Measurements from ENCODE around the gene KCND3.

Gene KCND3

DNA sequence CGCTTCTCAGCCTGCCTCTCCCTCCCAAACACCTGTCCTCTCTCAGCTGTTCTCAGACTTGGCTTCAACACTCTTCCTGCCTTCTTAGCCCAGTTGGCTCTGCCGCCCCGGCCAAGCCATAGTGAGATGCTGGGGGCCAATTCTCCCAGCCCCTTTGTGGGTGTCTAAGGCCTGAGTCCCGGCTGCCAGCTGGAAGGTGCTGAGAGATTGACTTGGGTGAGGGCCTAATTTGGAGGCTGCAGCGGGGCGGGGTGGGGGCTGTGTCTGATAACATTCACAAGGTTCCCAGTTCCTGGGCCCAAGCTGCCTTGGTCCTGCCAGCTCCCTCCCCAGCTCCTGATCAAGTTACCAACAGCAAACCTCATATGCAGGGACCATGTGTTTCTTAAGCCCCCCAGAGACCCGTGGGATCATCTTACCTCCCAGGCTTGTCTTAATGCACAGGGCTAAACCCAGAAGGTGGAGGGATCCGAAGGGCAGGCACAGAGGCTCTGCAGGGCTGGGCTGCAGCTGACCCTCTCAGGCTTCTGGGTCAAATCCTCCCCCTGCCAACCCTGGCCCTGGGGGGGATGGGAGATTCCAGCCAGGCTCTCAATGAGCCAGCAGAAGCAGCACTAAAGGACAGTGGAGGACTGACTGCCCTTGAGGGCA is 260.1 kb downstream of the KCND3 start:
- DNase-seq (ENCODE audit: low read depth) = no peak

DNA sequence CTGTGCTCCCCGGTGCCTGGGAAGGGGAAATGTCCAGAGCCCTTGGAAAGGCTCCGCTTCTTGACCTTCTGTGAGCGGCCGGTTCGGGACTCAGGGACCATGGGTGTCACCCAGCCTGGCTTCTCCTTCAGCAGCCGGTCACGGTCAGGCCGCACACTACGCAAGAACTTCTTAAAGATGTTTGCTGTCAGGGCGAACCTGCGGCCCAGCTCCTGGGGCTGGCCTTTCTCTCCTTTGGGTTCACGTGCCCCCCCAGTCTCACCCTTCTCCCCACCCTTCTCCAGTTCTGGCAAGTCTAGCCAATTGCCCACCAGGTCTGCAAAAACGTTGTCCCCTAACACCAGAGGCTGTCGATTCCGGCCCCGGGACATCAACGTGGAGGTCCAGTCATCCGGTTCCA is 262.4 kb downstream of the KCND3 start:
- DNase-seq (ENCODE audit: low read depth) = no peak

DNA sequence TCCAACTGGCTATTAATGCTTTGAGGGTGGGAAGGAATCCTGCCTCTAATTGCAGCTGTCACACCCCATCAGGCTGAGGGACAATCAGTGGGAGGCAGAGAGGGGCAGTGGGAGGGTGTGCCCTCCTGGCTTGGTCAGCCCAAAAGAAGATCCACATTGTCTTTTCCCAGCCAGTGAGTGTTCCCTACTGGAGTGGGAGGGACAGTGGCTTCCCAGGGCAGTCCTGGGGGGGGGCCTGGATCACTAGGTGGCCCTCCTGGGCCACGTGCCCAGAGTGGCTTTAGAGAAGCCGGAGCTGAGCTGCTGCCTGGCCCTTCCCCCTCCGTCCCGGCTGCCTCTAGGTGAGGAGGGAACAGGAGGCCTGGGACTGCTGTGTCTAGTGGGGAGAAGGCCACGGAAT is 264.3 kb downstream of the KCND3 start:
- DNase-seq (ENCODE audit: low read depth) = no peak

DNA sequence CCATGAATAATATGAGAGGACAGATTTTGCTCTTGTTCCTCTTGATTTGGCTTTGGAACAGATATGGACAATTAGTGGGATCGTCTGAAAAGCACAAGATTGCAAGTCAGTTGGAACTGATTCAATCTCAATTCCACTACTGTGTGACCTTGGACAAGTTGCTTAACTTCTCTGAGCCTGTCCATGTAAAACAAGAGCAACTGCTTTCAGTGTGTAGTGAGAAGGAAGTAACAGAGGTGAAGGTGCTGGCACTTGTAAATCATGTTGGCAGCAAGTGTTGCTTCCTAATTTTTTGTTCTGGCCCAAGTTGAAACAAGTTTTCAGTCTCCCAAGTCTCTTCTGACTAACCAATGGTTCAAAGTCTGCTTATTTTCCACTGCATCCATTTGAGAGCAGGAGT is 265.6 kb downstream of the KCND3 start:
- no peak for DNase-seq (ENCODE audit: low read depth)

DNA sequence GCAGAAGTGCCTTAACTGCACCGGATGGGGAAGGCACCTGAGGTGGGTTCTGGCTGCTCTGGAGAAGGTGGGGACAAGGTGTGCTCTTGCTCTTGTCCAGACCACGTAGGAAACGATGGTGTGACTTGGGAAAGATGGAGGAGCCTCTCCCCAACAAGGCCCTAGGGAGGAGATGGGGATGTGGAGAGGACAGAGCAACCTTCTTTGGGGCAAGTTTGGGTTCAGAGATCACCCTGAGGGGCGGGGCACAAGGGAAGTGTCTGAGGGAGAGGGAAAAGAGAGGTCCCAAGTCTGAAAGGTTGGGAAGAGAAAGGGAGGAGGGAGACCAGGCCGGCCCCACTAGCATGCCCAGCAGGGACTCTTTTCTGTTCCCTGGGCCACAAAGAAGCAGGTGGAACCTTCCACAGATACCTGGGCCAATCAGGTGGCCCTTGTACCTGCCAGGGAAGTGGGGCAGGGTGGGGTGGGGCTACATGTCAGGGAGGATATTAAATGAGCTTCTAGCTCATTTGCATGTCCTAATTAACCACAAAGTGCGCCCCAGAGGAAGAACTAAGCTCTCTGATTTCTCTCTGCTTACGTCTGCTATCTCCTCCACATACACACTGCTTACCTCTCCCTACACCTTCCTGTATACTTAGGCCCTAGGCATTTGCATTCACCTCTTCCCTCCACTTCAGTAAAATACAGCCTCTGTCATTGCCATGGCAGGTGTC is 266.2 kb downstream of the KCND3 start:
- DNase-seq (ENCODE audit: low read depth) = no peak

DNA sequence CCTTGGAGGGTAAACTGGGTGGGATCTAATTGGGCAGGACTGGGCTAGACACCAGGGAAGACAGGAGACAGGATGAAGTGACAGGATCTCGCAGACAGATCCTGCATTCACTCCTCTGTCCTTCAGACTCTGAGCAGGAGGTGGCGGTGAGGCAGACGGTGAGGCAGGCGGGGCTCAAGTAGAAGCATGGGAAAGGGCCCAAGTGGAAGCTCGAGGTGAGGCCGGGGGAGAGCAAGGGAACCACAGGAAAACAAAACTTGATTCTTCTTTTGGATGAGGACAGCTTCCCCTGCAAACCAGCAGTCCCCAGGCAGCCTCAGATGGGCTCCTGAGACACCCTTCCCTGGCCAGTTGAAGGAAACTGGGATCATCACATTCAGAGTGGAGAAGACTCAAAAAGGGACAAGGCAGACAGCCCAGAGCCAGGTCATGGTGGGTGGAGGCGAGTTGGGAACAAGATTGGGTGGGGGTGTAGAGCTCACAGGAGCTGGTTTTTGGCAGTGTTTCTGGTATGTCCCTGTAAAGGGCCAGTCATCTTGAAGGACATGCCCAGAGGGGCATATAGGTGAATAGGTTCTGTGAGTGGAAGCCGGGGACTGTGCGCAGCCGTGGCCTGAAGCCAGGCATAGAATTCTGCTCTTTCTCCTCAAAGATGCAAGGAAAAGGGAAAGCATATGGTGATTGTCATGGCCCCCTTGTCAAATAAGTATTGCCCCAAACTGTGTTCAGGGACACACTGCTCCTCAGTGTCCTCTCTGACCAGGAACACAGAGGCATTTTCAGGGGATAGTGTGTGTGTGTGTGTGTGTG is 268.3 kb downstream of the KCND3 start:
- DNase-seq (ENCODE audit: low read depth) = no peak

Data from stimulated activated CD8-positive, alpha-beta memory T cell treated with anti-CD3 and anti-CD28 coated beads, Interleukin-15, amount 100 ng/mL, for 1 hour (primary cell).